HTERT RPE-1 (cell line): ENCODE measurements around the gene ARAP1.
"Not testable (repeated sequence)": the region's sequence is repeated elsewhere in the genome, so short reads cannot be mapped to it uniquely, and the experiment has no call there.

Experiments
- in situ Hi-C: fragments of 300-500 bp; cut with MboI; formaldehyde crosslinking; loops from 4 replicates; pipeline ENCODE4 v1.14.3; 2020; ENCODE audit warnings: low sequenced_read_pairs

Gene ARAP1

DNA sequence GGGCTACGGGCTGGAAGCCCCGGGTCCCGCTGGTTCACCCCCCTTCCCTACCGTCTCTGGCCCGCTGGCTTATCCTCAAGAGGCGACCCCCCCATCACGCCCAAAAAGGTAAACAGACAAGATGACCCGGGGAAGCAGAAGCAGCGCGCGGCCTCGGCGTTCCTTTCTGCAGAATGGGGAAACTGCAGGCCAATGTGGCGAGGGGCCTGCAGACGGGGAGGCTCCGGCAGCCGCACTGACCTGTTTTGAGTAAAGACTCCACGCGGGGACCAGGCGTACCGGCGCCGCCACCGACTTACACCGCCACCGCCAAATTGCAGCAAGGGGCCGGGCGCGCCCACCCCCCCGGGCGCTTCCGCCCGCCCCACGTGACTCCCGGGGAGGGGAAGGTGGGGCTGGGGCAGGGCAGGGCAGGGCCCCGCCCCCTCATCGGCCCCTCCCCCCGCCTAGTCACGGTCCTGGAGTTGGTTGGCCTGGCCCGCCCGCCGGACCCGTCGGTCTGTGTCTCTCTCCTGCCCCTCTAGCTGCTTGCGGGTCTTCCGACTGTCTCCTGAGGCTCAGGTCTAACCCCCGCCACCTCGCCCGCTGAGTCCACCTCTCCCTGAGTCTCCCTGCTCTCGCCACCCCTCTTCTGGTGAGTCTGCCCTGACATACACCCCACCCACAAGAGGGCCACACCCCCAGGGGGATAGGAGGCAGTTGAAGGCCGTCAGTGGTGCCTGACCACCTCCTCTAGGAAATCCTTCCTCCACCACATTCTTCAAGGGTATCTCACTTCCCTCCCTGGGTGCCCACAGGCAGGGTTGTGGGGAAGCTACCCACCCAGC is at the start of gene ARAP1:
TSS of gene ARAP1 (minus strand) at position 321 of the 827 bp plus-strand sequence. CDS start 25,280 bp downstream, outside the sequence.
- in situ Hi-C loops, result no loop called here

DNA sequence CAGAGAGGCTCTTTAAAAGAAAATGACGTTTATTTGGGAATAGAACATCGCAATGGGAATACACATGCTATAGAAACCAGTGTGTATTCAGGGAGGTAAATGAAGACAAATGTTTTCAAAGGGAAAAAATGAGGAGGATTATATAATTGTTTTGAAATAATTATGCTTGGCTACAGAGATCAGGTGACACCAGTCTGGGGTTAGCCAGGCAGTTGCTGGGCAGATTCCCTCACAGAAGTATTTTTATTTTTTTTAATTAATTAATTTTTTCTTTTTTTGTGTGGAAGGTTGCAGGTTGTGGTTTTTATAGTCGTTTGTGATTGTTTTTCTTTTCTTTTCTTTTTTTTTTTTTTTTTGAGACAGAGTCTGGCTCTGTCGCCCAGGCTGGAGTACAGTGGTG is 47.2 kb upstream of the ARAP1 start:
- in situ Hi-C loops, result no loop called here

DNA sequence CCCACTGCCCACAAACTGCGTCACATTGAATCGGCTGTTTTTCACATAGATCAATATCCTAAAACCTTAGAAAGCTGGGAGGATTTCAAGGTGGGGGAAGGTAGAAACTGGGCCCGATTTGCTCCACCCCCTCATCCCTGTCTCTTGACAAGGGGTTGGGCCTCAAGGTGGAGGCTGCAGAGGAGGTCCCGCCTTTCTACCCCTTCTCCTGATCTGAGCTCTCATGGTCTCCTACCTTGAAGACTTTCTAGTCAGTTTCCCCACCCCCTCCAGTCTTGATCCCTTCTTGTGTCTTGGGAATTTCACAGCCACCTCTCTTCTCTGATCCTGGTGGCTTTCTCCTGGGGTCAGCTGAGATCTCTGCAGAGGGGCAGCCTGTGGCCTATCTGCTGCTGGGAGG is 46.2 kb upstream of the ARAP1 start:
- in situ Hi-C loops, result no loop called here

DNA sequence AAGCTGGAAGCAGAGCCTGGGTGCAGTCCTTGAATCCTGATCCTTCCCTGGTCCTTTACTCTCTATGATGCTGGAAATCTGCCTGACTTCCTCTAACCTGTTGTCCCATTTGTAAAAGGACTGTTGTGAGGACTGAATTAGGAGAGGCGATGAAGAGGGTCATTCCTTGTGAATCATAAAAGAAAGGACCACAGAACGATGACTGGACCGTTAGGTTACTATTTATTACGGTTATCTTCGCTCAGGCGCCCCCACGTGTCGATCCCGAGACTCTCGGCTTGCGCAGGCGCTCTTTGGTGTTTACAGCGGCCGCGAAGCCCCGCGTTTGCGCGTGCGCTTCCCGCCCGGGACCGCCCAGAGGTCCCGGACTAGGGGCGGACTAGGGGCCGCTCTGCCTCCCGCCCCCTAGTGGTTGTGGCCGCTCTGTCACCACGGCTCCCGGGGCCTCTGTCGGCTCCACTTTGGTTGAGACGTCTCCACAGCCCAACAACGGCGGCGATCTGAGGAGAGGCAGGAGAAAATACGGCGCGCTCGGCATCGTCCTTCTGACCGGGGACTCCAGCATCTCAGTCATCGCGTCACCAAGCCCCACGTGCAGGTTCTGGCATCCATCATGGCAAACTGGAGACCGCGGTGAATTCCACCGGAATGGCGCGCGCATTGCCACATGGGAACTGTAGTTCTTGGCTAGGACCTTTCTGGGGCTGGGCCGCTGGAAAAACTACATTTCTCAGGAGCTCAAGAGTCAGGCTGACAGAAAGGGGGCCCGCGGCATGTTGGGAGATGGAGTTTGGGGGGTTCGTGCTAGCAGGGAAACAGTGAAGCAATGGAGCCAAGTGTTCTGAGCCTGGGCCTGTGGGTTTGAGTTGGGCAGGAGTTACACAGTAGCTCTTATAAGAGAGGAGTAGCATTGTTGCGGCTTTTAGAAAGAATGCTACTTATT is 41.5 kb upstream of the ARAP1 start, which contains the start of gene STARD10:
TSS of gene STARD10 (minus strand) at position 623 of the 943 bp plus-strand sequence. CDS start 12,866 bp downstream, outside the sequence.
- in situ Hi-C loops, result no loop called here

- in situ Hi-C loops, result no loop called here
Measured at GRCh38 chr11:72793076-72793424, 40.8 kb upstream of the ARAP1 start.

- in situ Hi-C loops, result no loop called here
Measured at GRCh38 chr11:72792437-72793021, 40.3 kb upstream of the ARAP1 start.

- in situ Hi-C loops, result not testable (repeated sequence)
Measured at GRCh38 chr11:72791228-72791627, 39.0 kb upstream of the ARAP1 start.

- in situ Hi-C loops, result no loop called here
Measured at GRCh38 chr11:72789493-72790131, 37.4 kb upstream of the ARAP1 start.

DNA sequence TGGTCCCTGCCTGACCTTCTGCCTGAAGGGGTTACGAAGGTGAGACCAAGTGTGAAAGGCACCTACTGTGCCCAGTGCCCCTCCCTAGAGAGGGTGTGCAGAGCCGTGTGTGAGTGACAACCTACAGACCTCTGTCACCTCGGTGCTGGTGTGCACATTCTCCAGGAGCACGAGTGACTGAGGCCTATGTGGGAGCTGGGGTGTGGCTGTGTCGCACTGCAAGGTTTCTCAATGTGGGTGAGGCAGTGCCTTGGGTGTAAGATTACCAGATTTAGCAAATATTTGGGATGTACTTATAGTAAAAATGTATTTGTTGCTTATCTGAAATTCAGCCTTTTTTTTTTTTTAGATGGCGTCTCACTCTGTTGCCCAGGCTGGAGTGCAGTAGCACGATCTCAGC is 36.0 kb upstream of the ARAP1 start:
- in situ Hi-C loops, result no loop called here

- in situ Hi-C loops, result no loop called here
Measured at GRCh38 chr11:72787216-72788104, 35.3 kb upstream of the ARAP1 start.

- in situ Hi-C loops, result no loop called here
Measured at GRCh38 chr11:72786305-72787215, 34.4 kb upstream of the ARAP1 start.

DNA sequence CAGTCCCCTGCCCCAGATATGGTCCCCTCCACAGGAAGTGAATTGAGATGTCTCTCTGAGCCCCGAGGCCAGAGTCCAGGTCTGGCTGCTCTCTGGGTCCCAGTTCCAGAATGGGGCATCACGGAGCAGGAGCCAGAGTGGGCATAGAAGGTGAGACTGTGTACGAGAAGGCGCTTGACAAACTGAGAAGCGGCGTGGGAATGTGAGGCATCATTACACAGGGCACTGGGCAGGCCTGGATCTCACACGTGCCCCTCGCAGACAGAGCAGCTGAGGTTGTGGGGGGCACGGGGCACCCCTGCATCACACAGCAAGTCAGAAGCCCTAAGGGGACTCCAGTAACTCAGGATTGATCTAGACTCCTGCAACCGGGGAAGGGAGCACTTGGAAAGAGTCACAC is 32.5 kb upstream of the ARAP1 start:
- in situ Hi-C loops, result no loop called here

DNA sequence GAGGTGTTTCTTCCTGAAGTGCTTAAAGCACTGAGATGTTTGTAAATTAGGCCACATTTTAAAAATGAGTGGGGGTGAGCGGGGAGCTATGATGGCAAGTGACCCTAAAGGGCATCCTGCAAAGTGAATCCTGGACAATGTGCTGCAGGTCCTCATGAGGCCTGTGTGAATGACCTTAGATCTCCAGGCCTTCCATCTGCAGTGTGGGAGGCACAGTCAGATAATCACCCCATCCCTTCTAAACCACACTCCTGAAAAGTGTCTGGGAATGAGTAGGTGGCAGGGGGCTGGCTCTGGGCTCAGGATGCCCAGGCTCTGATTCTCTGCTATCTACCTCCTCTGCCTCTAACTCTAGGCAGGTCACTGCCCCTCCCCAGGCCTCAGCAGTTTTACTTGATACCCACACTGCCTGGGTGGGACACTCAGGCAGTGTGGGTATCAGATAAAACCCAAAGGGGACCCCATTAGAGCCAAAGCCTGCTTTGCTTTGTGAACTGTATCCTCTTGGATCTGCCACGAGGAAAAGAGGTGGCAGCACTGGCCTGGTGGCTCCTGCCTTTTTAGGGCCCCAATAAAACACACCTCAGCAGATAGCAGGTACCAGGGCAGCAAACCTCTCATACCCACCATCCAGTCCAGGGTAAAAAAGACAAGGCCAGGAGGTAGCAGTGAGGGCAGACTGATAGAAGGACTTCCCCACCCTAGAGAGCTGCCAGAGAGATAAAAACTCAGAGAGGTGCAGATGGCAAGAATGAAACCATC is 31.1 kb upstream of the ARAP1 start:
- in situ Hi-C loops, result no loop called here

DNA sequence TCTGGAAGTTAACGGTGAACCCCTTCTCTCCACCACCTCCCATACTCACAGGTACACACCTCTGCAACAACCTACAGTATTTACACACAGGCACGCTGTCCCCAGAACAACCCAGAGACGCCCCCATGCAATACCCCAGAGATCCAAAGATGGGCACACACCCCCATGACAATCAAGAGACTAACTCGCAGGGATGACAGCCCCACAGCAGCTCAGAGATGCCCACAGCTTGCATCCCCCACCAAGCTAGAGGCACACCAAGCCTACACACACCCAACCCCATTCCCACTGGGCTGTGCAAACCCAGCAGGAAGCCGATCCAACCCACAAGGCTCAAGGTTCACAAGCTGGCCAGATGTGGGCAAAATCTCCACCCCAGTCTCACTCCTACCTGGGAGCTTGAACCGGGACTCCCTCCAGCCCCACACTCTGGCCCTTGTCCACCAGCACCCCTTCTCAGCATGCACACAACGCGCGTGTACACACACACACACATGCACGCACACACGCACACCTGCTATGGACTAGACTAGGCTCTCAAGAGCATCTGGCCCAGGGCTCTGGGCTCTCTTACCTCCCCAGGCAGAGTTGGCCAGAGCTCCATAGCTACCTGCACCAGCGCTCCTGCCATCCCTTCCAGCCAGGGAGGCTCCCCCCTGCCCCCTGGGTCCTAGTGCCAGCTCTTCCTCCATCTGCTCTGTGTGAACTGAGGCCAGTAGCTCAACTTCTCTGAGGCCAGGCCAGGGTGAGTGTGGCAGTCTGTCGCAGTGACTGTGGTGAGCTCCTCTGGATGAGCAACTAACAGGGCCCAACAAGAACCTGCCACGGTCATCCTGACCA is 30.1 kb upstream of the ARAP1 start:
- in situ Hi-C loops, result no loop called here

- in situ Hi-C loops, result no loop called here
Measured at GRCh38 chr11:72781313-72782080, 29.3 kb upstream of the ARAP1 start.

- in situ Hi-C loops, result no loop called here
Measured at GRCh38 chr11:72781063-72781312, 28.8 kb upstream of the ARAP1 start.
